Kidney epithelial cell (primary cell): ENCODE measurements around the gene STX18. TPM values are rescaled to one million over a fixed set of nuclear protein-coding genes. Genes with fewer than 3 reads are reported as not detected.
"Not testable (repeated sequence)": the region's sequence is repeated elsewhere in the genome, so short reads cannot be mapped to it uniquely, and the experiment has no call there.

Experiments used
- DNase-seq: peaks from one replicate; pipeline ENCODE4 v3.0.0-alpha.2; 2010; ENCODE audit warnings: low read depth
- H3K27me3 ChIP-seq: 2 replicates; pipeline ENCODE4 v1.6.0; 2011; ENCODE audit warnings: low read length; ENCODE audit not compliant: control insufficient read depth, insufficient read depth
- H3K36me3 ChIP-seq: 2 replicates; pipeline ENCODE4 v1.5.1; 2011; ENCODE audit warnings: low read length; ENCODE audit not compliant: control insufficient read depth, insufficient read depth
- H3K4me3 ChIP-seq: 2 replicates; pipeline ENCODE4 v1.5.1; 2011; ENCODE audit warnings: low read depth, mild to moderate bottlenecking, control low read depth, low read length
- CTCF ChIP-seq: IDR thresholded peaks from 2 replicates; pipeline ENCODE4 v1.5.1; 2011; ENCODE audit warnings: mild to moderate bottlenecking, moderate library complexity, low read length, control low read depth, inconsistent platforms; ENCODE audit not compliant: insufficient read depth, poor library complexity, severe bottlenecking
- total RNA-seq: library from RNA; depleted of rRNA; stranded (reverse); fragments of >200 nt; gene quantifications from 2 replicates; pipeline ENCODE4 v1.2.3, GENCODE V29; 2015

The STX18 gene
- total RNA-seq, 1 donor from 2014 or later: 39.7 TPM

DNA sequence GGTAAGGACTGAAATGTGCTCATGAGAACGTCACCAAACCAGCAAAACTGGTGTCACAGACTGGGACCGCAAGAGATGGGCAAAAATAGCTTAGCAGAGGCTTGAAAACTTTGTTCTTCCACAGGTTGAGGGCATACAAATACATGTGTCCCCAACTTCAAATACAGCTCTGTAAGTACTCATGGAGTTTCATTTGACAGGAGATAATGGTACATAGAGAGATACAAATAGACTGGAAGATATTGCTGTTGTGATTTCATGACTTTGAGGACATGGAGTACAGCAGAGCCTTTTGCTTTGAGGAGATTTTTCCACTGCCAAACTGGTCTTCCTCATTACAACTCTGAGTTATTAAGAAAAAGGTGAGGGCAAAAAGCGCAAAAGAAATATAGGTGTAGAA is 70.7 kb downstream of the STX18 start:
- H3K36me3 ChIP-seq: peaks cover under 1% of the 10 kb centered on the region
- DNase-seq: no peak
- H3K4me3 ChIP-seq: no peak overlapping the region
- TF ChIP-seq CTCF: no peak
- H3K27me3 ChIP-seq: no peaks in the 10 kb centered on the region

GRCh38 chr4:4470208-4470607 is 71.6 kb downstream of the STX18 start:
- Histone ChIP-seq H3K27me3 (no peaks in the 10 kb centered on the region), H3K36me3 (peaks cover 2% of the 10 kb centered on the region), H3K4me3 (no peak overlapping the region)
- DNase-seq: no peak
- no peak for TF ChIP-seq CTCF

GRCh38 chr4:4465238-4465637 is 76.6 kb downstream of the STX18 start:
- not testable (repeated sequence) for H3K27me3 ChIP-seq, H3K36me3 ChIP-seq

DNA sequence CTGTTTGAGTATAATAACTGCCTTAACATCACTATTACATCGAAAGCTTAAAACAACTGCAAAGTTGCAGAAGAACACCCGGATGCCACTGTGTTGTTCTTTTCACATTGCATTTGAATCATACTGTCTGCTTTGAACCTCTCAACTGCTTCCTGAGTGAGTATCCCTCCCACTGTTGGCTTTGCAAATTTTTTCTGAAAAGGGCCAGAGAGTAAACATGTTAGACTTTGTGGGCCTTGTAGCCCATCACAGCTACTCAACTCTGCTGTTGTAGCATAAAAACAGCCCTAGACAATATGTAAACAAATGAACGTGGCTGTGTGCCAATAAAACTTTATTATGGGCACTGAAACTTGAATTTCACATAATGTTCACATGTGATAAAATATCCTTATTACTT is 78.9 kb downstream of the STX18 start:
- Histone ChIP-seq H3K4me3 (no peak overlapping the region), H3K27me3 (no peaks in the 10 kb centered on the region), H3K36me3 (peaks cover 2% of the 10 kb centered on the region)
- TF ChIP-seq CTCF: no peak
- DNase-seq: no peak

More at GRCh38 chr4:4465238-4465637, 76.6 kb downstream of the STX18 start:
- DNase-seq, H3K4me3 ChIP-seq: not testable (repeated sequence)

GRCh38 chr4:4461850-4462249 is 80.0 kb downstream of the STX18 start:
- Histone ChIP-seq H3K27me3 (no peaks in the 10 kb centered on the region), H3K36me3 (peaks cover 2% of the 10 kb centered on the region), H3K4me3 (no peak overlapping the region)
- TF ChIP-seq CTCF: no peak
- no peak for DNase-seq

- peaks cover 2% of the 10 kb centered on the region for H3K36me3 ChIP-seq
- no peak for TF ChIP-seq CTCF
Observed at GRCh38 chr4:4461178-4461577, 80.7 kb downstream of the STX18 start.

DNA sequence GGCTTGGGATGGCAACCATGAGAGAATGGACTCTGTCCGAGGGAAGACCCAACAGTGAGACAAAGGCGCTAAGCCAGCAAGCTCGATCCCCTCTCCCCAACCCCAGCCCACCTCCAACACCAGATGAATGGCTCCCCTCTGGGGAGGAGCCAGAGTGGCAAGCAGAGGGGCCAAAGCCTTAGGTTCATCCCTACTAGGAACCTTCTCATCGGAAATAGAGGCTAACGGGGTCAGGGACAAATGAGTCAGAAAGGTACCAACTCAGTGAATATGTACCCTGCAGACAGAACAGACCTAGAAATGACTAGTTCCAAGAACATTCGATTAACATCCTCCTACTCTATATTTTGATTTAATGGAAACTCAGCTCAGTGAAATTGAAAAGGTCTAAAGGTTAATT is 81.1 kb downstream of the STX18 start:
- H3K27me3 ChIP-seq: no peaks in the 10 kb centered on the region
- DNase-seq: no peak
- H3K4me3 ChIP-seq: no peak overlapping the region
- no peaks in the 10 kb centered on the region for H3K36me3 ChIP-seq
- TF ChIP-seq CTCF: no peak

More at GRCh38 chr4:4461178-4461577, 80.7 kb downstream of the STX18 start:
- H3K4me3 ChIP-seq: no peak overlapping the region
- DNase-seq: no peak
- no peaks in the 10 kb centered on the region for H3K27me3 ChIP-seq
